PC-3 (cell line): ENCODE measurements around the gene VCP. TPM values are rescaled to one million over a fixed set of nuclear protein-coding genes. Genes with fewer than 3 reads are reported as not detected.

Experiments
- ATAC-seq: fragments of 200-7000 bp; cut with Tn5 transposase; 2 replicates; pipeline ENCODE4 v1.9.1; 2020; ENCODE audit warnings: mild to moderate bottlenecking, moderate library complexity
- BruUV-seq: library from RNA; stranded (reverse); fragments of 400-500 nt; replicated peaks from 2 replicates; lab custom pipeline; 2021; lab: Mats Ljungman, UMichigan
- CTCF ChIA-PET: fragments of 300-600 bp; sonication (Branson Sonifier 250); formaldehyde crosslinking; loops from one replicate; lab custom pipeline; 2022; ENCODE audit warnings: antibody characterized with exemption; lab: Charles Lee
- POLR2A ChIA-PET: fragments of 300-600 bp; sonication (Branson Sonifier 250); formaldehyde crosslinking; loops from one replicate; lab custom pipeline; 2022; ENCODE audit warnings: antibody characterized with exemption; ENCODE audit not compliant: unreplicated experiment; lab: Charles Lee
- DNase-seq: peaks from one replicate; pipeline ENCODE4 v3.0.0-alpha.2; 2015
- H2AFZ ChIP-seq: fragments of 300-600 bp; sonication (generic); 2 replicates; pipeline ENCODE4 v1.6.0; 2016; ENCODE audit warnings: antibody characterized with exemption, low read length
- H3F3A ChIP-seq: fragments of 300-600 bp; sonication (generic); one replicate; pipeline ENCODE4 v1.6.0; 2017; ENCODE audit warnings: antibody characterized with exemption, low read length, control low read depth, mild to moderate bottlenecking; ENCODE audit not compliant: unreplicated experiment
- H3K27ac ChIP-seq: fragments of 300-600 bp; sonication (generic); 2 replicates; pipeline ENCODE4 v1.5.1; 2016; ENCODE audit warnings: mild to moderate bottlenecking, low read length
- H3K27me3 ChIP-seq: fragments of 300-600 bp; sonication (generic); 2 replicates; pipeline ENCODE4 v1.6.1; 2016; ENCODE audit warnings: low read length, mixed read lengths
- H3K36me3 ChIP-seq: fragments of 300-600 bp; sonication (generic); 2 replicates; pipeline ENCODE4 v1.6.1; 2016; ENCODE audit warnings: low read depth, mixed run types, low read length, mixed read lengths
- H3K4me1 ChIP-seq: fragments of 300-600 bp; sonication (generic); 2 replicates; pipeline ENCODE4 v1.5.1; 2016; ENCODE audit warnings: low read length; ENCODE audit not compliant: insufficient read depth
- H3K4me2 ChIP-seq: fragments of 300-600 bp; sonication (generic); 2 replicates; pipeline ENCODE4 v1.6.0; 2016; ENCODE audit warnings: low read length
- H3K4me3 ChIP-seq: fragments of 300-600 bp; sonication (generic); 2 replicates; pipeline ENCODE4 v1.5.1; 2016; ENCODE audit warnings: mild to moderate bottlenecking, low read length, mixed read lengths
- H3K79me2 ChIP-seq: fragments of 300-600 bp; sonication (generic); 2 replicates; pipeline ENCODE4 v1.6.1; 2017; ENCODE audit warnings: low read length, mixed read lengths
- H3K9ac ChIP-seq: fragments of 300-600 bp; sonication (generic); 2 replicates; pipeline ENCODE4 v1.6.0; 2016; ENCODE audit warnings: mild to moderate bottlenecking, low read length
- H3K9me2 ChIP-seq: fragments of 300-600 bp; sonication (generic); replicated peaks from 2 replicates; pipeline ENCODE4 v1.6.1; 2016; ENCODE audit warnings: mixed run types, low read length, mixed read lengths
- H3K9me3 ChIP-seq: fragments of 300-600 bp; sonication (generic); 2 replicates; pipeline ENCODE4 v1.6.1; 2016; ENCODE audit warnings: low read length, mixed read lengths
- H4K20me1 ChIP-seq: fragments of 300-600 bp; sonication (generic); 2 replicates; pipeline ENCODE4 v1.6.1; 2016; ENCODE audit warnings: low read length, mixed read lengths
- CTCF ChIP-seq: fragments of 300-600 bp; sonication (generic); conservative IDR thresholded peaks from 2 replicates; pipeline ENCODE4 v1.5.1; 2017; ENCODE audit warnings: antibody characterized with exemption, low read depth, mild to moderate bottlenecking, low read length
- EZH2 ChIP-seq: fragments of 300-600 bp; sonication (generic); IDR thresholded peaks from one replicate; pipeline ENCODE4 v1.6.1; 2017; ENCODE audit warnings: antibody characterized with exemption, mild to moderate bottlenecking, low read length; ENCODE audit not compliant: unreplicated experiment
- EZH2phosphoT487 ChIP-seq: fragments of 300-600 bp; sonication (generic); IDR thresholded peaks from 2 replicates; pipeline ENCODE4 v1.6.1; 2018; ENCODE audit warnings: mild to moderate bottlenecking, antibody characterized with exemption, low read length, borderline replicate concordance
- intact Hi-C: fragments of 100-400 bp; cut with micrococcal nuclease; formaldehyde crosslinking; loops from 2 replicates; pipeline ENCODE4 v1.9.0; 2023
- total RNA-seq: library from RNA; depleted of rRNA; stranded (reverse); fragments of >200 nt; gene quantifications from 2 replicates; pipeline ENCODE4 v1.2.3, GENCODE V29; 2014

VCP gene
- total RNA-seq, 1 experiment from 2014 or later, result 343 TPM

- ChIA-PET CTCF (no interaction called here), POLR2A (no interaction called here)
- Histone ChIP-seq H3F3A (no peaks in the 10 kb centered on the region), H3K4me1 (peaks cover 9% of the 10 kb centered on the region), H3K9me2 (no peaks in the 10 kb centered on the region), H3K4me3 (no peak overlapping the region), H3K27ac (no peak overlapping the region), H2AFZ (no peak overlapping the region), H3K27me3 (no peaks in the 10 kb centered on the region), H3K9ac (no peak overlapping the region), H3K36me3 (no peaks in the 10 kb centered on the region; the same call in 1 of the 2 replicates), H3K4me2 (no peak overlapping the region), H3K79me2 (no peaks in the 10 kb centered on the region), H4K20me1 (no peaks in the 10 kb centered on the region), H3K9me3 (no peaks in the 10 kb centered on the region)
- intact Hi-C loops, result no loop called here
- no TSS peak for BruUV-seq
- ATAC-seq, result no peak
- DNase-seq, result no peak
- TF ChIP-seq EZH2phosphoT487 (no peak), EZH2 (no peak), CTCF (no peak)
Observed at GRCh38 chr9:35029852-35030251, 42.6 kb downstream of the VCP start.

GRCh38 chr9:35029241-35029640, 43.2 kb downstream of the VCP start:
- ATAC-seq, result no peak
- no peak overlapping the region for H3K27ac ChIP-seq
- H2AFZ ChIP-seq, result no peak overlapping the region
- peaks cover 9% of the 10 kb centered on the region for H3K4me1 ChIP-seq
- intact Hi-C loops, result no loop called here
- no peak for TF ChIP-seq EZH2phosphoT487
- no peak for TF ChIP-seq EZH2
- no peak for TF ChIP-seq CTCF
- no peaks in the 10 kb centered on the region for H3K9me3 ChIP-seq
- no peak for DNase-seq
- no TSS peak for BruUV-seq
- no peaks in the 10 kb centered on the region for H3K79me2 ChIP-seq
- ChIA-PET CTCF (no interaction called here), POLR2A (no interaction called here)
- H4K20me1 ChIP-seq, result no peaks in the 10 kb centered on the region
- H3K4me2 ChIP-seq, result no peak overlapping the region
- H3K4me3 ChIP-seq, result no peak overlapping the region
- H3K9ac ChIP-seq, result no peak overlapping the region
- H3K36me3 ChIP-seq, result no peaks in the 10 kb centered on the region; the same call in 1 of the 2 replicates
- H3F3A ChIP-seq, result no peaks in the 10 kb centered on the region
- H3K27me3 ChIP-seq, result no peaks in the 10 kb centered on the region
- no peaks in the 10 kb centered on the region for H3K9me2 ChIP-seq

- no peak overlapping the region for H3K27ac ChIP-seq
- no peaks in the 10 kb centered on the region for H4K20me1 ChIP-seq
- H3K79me2 ChIP-seq, result no peaks in the 10 kb centered on the region
- TF ChIP-seq EZH2phosphoT487, result no peak
- no peak for TF ChIP-seq CTCF
- no peak for TF ChIP-seq EZH2
- no peaks in the 10 kb centered on the region; the same call in 1 of the 2 replicates for H3K36me3 ChIP-seq
- ChIA-PET CTCF (no interaction called here), POLR2A (no interaction called here)
- intact Hi-C loops, result no loop called here
- DNase-seq (no peak), ATAC-seq (no peak)
- no peaks in the 10 kb centered on the region for H3K9me3 ChIP-seq
- H3K4me3 ChIP-seq, result no peak overlapping the region
- peaks cover 9% of the 10 kb centered on the region for H3K4me1 ChIP-seq
- no peaks in the 10 kb centered on the region for H3K9me2 ChIP-seq
- no TSS peak for BruUV-seq
- H2AFZ ChIP-seq, result no peak overlapping the region
- H3K27me3 ChIP-seq, result no peaks in the 10 kb centered on the region
- no peak overlapping the region for H3K9ac ChIP-seq
- no peaks in the 10 kb centered on the region for H3F3A ChIP-seq
- no peak overlapping the region for H3K4me2 ChIP-seq
Observed at GRCh38 chr9:35028341-35028740, 44.1 kb downstream of the VCP start.
